PC-3 (cell line): Measurements from ENCODE around the gene EPB41L4B.

ENCODE experiments used
- CTCF ChIP-seq: fragments of 300-600 bp; sonication (generic); conservative IDR thresholded peaks from 2 replicates; pipeline ENCODE4 v1.5.1; 2017; ENCODE audit warnings: antibody characterized with exemption, low read depth, mild to moderate bottlenecking, low read length
- EZH2 ChIP-seq: fragments of 300-600 bp; sonication (generic); IDR thresholded peaks from one replicate; pipeline ENCODE4 v1.6.1; 2017; ENCODE audit warnings: antibody characterized with exemption, mild to moderate bottlenecking, low read length; ENCODE audit not compliant: unreplicated experiment

DNA sequence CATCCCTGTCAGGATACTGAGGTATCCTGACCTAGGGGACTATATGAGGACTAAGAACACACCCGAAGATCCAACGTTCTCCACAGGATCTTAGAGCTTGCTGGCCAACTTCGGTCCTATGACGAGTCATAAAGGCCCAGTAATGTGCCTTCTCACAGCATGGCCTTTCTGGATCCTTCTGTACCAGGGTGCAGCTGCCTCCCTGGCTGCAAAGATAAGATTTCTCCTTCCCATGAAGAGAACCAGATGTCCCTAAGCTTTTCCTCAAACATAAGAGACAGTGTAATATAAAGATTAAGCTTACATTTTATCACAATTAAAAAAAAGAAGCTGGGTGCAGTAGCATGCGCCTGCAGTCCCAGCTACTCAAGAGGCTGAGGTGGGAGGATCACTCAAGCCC lies 18.3 kb downstream of the EPB41L4B start:
- TF ChIP-seq EZH2: no peak
- TF ChIP-seq CTCF: no peak
